T1000 (cell line): Measurements from ENCODE around the gene PHOSPHO1.

Source experiments
- DNase-seq: peaks from one replicate; lab custom pipeline; 2025; ENCODE audit warnings: mixed read lengths; lab: John Stamatoyannopoulos, UW

PHOSPHO1 gene

DNA sequence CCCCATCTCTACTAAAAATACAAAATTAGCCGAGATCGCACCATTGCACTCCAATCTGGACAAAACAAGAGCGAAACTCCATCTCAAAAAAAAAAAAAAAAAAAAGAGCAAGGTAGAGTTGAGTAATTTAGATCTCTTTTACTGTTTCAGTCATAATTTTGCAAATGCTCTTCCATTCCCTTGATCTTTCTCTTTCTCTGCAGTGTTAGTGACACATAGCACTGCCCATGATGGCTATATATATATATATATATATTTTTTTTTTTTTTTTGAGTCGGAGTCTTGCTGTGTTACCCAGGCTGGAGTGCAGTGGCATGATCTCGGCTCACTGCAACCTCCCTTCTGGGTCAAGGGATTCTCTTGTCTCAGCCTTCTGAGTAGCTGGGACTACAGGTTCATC is 12.2 kb upstream of the PHOSPHO1 start:
- no peak for DNase-seq

- DNase-seq, result no peak
These were observed 11.3 kb upstream of the PHOSPHO1 start for GRCh38 chr17:49241692-49242397.

DNA sequence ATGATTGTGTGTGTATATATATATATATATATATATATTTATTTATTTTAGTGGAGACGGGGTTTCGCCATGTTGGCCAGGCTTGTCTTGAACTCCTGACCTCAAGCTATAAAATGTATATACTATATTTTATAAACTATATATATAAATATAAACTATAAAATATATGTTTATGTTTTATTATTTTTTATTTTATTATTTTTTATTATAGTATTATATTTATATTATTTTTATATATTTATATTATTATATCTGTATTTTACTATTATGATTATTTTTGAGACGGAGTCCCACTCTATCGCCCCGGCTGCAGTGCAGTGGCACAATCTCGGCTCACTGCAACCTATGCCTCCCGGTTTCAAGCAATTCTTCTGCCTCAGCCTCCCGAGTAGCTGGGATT is 10.5 kb upstream of the PHOSPHO1 start:
- no peak for DNase-seq

DNA sequence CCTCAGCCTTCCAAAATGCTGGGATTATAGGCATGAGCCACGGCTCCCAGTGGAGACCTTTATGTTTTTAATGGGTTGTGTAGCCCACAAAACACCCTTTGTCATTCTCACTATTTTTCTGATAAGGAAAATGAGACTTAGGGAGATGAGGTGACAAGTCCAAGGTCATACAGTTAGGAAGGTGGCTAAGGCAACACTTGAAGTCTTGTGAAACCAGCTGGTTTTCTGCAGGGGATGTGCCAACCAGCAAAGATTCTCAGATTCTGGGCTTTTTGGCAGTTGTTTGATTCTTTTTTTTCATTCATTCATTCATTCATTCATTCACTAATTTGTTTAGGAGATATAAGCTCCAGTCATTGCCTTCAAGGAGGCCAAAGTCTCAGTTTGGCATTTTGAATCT is 10.0 kb upstream of the PHOSPHO1 start:
- no peak for DNase-seq

DNA sequence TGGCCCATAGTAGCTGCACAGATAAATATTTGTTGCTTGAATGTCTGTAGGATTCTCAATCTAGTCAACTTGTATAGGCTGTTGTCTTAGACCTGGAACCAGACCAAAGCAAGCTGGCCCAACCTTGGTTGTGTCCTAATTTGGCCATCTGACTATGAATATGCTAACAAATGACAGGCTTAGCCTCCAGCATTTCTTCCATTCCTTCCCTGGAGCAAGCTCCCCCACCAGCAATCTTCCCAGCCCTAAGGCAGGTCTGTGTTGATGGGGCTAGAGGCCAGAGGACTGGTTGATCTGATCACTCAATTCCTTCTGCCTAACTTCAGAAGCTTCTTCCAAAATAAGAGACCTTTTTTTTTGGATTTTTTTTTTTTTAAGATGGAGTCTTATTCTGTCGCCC is 9.4 kb upstream of the PHOSPHO1 start:
- DNase-seq, result no peak

DNA sequence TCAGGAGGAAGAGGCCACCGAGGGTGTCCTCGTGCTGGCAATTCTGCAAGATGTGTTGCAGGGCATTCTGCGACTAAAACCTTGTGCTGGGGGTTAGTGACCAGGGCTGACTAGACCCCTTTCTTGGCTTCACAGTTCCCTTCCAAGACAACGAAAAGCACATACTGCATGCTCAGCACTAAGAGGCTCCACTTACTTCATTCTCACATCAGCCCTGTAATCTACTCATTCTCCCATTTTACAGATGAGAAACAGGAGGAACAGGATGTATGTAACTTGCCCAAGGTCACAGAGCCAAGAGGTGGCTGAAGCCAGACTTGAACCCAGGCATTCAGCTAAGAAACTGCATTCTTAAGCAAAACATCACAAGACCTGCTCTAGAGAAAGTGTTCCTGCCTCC is 5.3 kb upstream of the PHOSPHO1 start:
- DNase-seq, result no peak

DNA sequence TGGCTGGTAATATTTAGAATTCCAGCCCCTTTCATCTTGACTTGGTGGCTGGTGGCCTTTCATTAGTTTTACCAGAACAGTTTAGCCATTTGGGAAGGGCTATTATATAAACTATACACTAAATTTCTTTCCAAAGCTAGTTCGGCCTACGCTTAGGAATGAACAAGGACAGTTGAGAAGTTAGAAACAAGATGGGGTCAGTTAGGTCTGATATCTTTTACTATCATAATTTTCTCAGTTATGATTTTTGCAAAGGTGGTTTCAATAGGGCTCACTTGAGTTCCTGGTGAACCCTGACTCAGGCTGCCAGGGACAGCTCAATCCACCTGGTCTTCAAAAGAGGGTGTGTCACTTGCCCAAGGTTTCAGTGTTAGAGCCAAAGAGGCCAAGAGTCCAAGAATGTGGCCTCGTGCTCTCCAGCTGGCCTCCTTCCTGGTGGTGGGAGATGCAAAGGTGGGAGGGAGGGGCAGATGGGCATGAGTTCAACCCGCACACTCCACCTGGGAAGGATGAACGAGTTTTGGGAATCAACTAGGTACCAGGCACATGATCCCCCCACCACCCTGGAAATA is 4.0 kb upstream of the PHOSPHO1 start:
- no peak for DNase-seq

DNA sequence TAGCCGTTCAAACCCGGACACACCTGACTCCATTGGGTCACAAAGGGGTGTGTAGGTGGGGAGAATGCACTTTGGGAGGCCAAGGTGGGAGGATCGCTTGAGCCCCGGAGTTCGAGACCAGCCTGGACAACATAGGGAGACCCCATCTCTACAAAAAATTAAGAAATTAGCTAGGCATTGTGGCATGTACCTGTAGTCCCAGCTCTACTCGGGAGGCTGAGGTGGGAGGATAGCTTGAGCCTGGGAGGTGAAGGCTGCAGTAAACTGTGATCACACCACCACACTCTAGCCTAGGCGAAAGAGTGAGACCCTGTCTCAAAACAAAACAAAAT is 942 bp upstream of the PHOSPHO1 start:
- DNase-seq, result no peak

GRCh38 chr17:49229805-49230600 is 584 bp downstream of the PHOSPHO1 start:
- DNase-seq, result no peak

DNA sequence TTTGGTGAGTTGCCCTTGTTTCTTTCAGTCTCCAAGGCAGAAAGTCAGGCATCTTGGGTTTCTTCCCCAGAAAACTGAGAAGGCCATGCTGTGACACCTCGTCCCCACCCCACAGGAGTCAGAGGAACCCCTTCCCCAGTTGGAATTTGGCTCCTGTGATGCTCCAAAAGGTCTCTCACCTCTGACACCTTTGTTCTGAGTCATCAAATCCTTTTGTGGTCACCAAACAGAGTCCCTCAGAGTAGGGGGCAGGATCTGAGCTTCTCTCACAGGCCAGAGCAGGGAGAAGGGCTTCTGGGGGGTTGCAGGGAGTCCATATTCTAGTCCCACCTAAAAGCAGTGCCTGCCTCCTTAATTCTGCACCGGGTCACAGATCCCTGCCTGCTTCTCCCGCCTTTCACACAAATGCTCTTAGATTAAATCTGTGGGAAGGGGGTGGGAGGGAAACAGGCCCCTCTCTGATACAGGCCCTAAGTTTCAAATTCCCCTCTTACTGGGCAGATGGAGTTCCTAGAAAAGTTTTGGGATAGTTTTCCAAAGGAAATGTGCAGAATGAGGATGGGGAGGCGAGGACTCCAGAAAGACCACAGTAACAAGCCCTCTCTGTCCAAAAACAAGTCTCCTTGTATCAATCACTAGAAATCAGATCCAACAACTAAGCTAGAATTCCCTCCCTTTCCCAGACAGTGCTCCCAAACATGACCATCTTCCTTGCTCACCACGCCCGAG is 1.3 kb downstream of the PHOSPHO1 start:
- DNase-seq, result no peak

DNA sequence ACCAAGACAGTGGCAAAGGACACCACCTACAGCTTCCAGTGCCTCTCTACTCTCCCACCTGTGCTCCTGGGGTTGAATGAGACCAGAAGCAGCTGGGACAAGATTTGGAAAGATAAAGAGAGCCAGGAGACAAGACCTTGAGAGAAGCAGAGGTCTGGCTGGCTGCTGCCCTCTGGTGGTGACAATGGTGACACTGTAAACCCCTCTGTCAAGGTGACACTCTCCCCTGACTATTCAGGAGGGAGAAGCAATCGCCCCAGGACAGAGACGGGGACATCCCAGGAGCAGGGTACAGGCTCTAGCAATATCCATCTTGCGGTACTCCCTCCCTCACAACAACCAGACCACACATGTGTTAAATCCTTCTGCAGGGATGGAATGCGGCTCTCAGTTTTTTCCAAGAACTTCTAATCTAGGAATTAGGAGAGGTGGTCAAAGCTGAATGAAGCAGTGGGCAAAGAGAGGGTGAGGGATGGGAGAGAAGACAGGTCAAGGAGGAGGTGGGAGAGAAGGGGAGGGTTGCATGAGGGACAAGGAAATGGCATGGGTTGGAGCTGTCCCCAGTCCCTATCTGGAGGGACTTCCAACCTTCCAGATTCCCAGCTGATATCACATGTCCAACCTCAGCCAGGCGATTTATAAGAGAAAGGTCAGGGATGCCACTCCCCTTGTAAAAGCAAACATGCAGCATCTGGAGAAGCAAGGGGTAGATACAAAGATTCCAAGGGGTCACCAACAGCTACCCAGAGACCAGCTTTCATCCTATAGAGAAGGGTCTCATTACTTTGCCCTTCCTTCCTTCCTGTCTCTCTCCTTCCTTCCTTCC is 2.9 kb downstream of the PHOSPHO1 start:
- DNase-seq, result peak; percentile 33

- DNase-seq, result no peak
These were observed 3.7 kb downstream of the PHOSPHO1 start for GRCh38 chr17:49226771-49227435.

DNA sequence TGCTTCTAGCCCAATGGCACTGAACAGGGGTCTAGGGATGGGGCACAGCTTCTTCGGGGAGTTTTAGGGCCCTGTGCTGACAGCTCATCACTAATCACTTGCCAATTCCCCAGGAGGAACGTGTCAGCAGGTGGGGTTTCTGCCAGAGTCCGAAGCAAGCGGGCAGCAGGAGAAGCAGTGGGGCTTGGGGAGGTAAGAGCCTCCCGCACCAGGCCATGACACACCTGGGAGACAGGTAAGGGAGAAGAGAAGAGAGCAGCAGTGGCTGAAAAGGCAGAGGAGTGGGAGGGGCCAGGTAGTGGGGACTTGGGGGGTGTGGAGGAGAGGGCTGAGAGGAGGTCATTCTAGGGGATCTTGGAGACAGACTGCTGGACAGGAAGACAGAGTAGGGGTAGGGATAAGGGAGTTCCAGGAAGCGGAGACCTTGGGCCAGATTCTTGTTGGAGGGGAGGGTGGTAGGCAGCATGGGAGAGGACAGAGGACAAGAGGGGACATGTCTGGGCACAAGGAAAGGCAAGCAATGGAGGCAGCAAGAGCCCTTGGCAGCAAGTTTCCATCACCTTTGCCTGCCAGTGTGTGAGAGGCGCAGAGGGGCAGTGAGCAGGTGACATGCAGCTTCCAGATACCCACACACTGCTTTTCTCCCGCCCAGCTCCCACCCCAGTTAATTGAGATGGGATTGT is 4.9 kb downstream of the PHOSPHO1 start:
- no peak for DNase-seq

- no peak for DNase-seq
These were observed 5.6 kb downstream of the PHOSPHO1 start for GRCh38 chr17:49224997-49225337.

GRCh38 chr17:49224198-49224996 is 6.2 kb downstream of the PHOSPHO1 start:
- no peak for DNase-seq

DNA sequence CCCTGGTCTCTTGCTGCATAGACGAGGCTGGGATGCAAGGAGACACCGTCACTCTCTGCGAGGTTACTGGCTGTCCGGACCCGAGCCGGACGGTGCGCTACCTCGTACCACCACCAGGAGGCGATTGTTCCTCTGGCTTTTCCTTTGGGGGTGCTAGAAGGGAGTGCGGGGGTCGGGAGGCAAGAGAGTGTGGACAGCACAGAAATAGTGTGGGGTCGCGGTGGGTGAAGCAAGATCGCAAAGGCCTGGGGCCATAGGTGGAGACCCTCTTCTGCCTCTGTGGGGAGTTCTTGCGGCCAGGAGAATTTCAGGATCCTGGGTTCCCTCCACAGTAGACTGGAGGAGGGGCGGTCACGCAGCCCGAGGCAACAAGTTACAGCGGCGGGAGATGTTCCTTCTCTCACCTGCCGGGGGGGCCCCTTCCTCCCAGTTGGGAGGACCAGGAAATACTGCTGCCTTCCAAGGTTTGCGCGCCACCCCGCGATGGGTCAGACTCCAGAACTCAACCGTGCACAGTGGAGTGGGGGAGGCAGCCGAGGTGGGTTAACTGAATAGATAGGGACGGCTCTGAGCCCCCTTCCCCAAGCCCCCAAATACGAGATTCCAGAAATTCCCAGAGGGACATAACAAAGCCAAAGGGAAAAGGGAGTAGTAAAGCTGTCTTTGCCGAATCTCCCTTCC is 6.9 kb downstream of the PHOSPHO1 start:
- DNase-seq, result no peak

GRCh38 chr17:49223168-49223516 is 7.4 kb downstream of the PHOSPHO1 start:
- DNase-seq, result no peak

DNA sequence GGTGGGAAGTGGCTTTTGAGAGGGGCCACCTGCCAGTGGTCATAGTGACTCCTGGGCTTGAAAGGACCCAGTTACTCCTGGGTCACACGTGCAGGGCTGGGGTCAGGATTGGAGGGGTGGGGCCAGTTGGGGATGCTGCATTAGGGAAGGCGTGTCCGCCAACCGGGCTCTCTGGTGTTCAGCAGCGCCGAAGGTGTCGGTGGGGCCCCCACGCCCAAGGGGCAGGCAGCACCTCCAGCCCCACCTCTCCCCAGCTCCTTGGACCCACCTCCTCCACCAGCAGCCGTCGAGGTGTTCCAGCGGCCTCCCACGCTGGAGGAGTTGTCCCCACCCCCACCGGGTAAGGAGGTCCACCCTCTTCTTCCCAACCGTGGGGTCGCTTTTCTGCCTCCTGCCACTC is 10.6 kb downstream of the PHOSPHO1 start:
- DNase-seq, result no peak
